Hepatocyte (in vitro differentiated cells): Measurements from ENCODE around the gene DDAH2. TPM values are rescaled to one million over a fixed set of nuclear protein-coding genes. Genes with fewer than 3 reads are reported as not detected.

Source experiments
- DNase-seq: peaks from one replicate; pipeline ENCODE4 v3.0.0-alpha.2; 2016; ENCODE audit warnings: low spot score
- H2AFZ ChIP-seq: fragments of 200-600 bp; sonication (generic); 2 replicates; pipeline ENCODE4 v1.6.0; 2016; ENCODE audit warnings: antibody characterized with exemption, mild to moderate bottlenecking
- H3K27ac ChIP-seq: fragments of 200-600 bp; sonication (generic); 2 replicates; pipeline ENCODE4 v1.5.1; 2016; ENCODE audit warnings: mild to moderate bottlenecking
- H3K27me3 ChIP-seq: fragments of 200-600 bp; sonication (generic); 2 replicates; pipeline ENCODE4 v1.6.1; 2016
- H3K36me3 ChIP-seq: fragments of 200-600 bp; sonication (generic); replicated peaks from 2 replicates; pipeline ENCODE4 v1.5.1; 2016; ENCODE audit warnings: low read depth; ENCODE audit not compliant: insufficient read depth
- H3K4me1 ChIP-seq: fragments of 200-600 bp; sonication (generic); 2 replicates; pipeline ENCODE4 v1.5.1; 2016; ENCODE audit warnings: mild to moderate bottlenecking, moderate library complexity; ENCODE audit not compliant: insufficient read depth
- H3K4me2 ChIP-seq: fragments of 200-600 bp; sonication (generic); 2 replicates; pipeline ENCODE4 v1.6.0; 2016
- H3K4me3 ChIP-seq: fragments of 200-600 bp; sonication (generic); 2 replicates; pipeline ENCODE4 v1.5.1; 2016; ENCODE audit warnings: mild to moderate bottlenecking
- H3K79me2 ChIP-seq: fragments of 200-600 bp; sonication (generic); 2 replicates; pipeline ENCODE4 v1.6.0; 2017; ENCODE audit warnings: mild to moderate bottlenecking
- H3K9me2 ChIP-seq: fragments of 200-600 bp; sonication (generic); replicated peaks from 2 replicates; pipeline ENCODE4 v1.6.0; 2017; ENCODE audit warnings: mild to moderate bottlenecking; ENCODE audit not compliant: insufficient read depth
- H3K9me3 ChIP-seq: fragments of 200-600 bp; sonication (generic); 2 replicates; pipeline ENCODE4 v1.5.1; 2016; ENCODE audit warnings: low read depth, mild to moderate bottlenecking
- H4K20me1 ChIP-seq: fragments of 200-600 bp; sonication (generic); 2 replicates; pipeline ENCODE4 v1.6.0; 2016; ENCODE audit warnings: mild to moderate bottlenecking; ENCODE audit not compliant: insufficient read depth, poor library complexity, severe bottlenecking
- EZH2 ChIP-seq: fragments of 200-600 bp; sonication (generic); IDR thresholded peaks from 2 replicates; pipeline ENCODE4 v1.6.1; 2016; ENCODE audit warnings: antibody characterized with exemption, mild to moderate bottlenecking, borderline replicate concordance
- EZH2phosphoT487 ChIP-seq: fragments of 200-600 bp; sonication (generic); IDR thresholded peaks from one replicate; pipeline ENCODE4 v1.6.1; 2018; ENCODE audit warnings: antibody characterized with exemption, mild to moderate bottlenecking, low read depth, moderate library complexity; ENCODE audit not compliant: unreplicated experiment, severe bottlenecking
- WGBS: methylation state at CpG from one replicate; pipeline ENCODE4 v1.1.6; 2016; ENCODE audit warnings: low lambda C conversion rate; ENCODE audit errors: missing lambda C conversion rate; 5-methylcytosine and 5-hydroxymethylcytosine counted together
- polyA plus RNA-seq: library from polyadenylated mRNA; unstranded; fragments of >200 nt; fragmentation: Nextera tagmentation; extraction: Ambion mirVana; gene quantifications from 2 replicates; pipeline ENCODE4 v1.2.1, GENCODE V29; 2016
- total RNA-seq: library from RNA; depleted of rRNA; stranded (reverse); fragments of >200 nt; gene quantifications from 2 replicates; pipeline ENCODE4 v1.2.3, GENCODE V29; 2014
- TF ChIP-seq, protein P1 (sequence below): fragments of 200-600 bp; sonication (generic); IDR thresholded peaks from 2 replicates; pipeline ENCODE4 v1.5.1; 2016; ENCODE audit warnings: antibody characterized with exemption, mild to moderate bottlenecking; ENCODE audit not compliant: poor library complexity

Gene DDAH2
- total and polyA plus RNA-seq, 2 experiments from 2014 or later: 93.8 to 157 TPM

DNA sequence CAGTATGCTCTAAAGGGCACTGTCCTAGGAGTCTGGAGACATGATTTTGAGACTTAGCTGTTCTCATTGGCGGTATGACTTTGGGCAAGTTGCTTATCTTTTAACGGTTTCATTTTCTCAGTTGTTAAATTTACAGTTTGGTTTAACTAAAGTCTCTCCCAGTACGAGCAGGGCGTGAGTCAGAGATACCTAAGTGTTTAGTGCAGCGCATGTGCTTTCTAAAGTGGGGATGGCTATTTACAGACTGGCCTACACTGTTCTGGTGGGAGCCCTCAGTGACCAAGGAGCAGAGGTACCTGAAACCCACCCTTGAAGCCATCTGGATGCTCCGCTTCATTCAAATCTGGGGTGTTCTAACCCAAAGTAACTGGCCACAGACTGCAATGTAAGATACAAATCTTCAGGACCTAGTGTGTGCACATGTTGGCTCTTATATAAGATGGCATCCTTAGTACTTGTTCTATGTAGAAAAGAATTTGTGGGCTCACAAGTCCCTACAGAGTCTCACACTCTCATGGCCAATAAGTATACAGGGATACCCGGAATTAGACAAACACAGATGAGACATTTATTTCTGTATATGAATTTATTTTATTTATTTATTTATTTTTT is 21.4 kb upstream of the DDAH2 start:
- no peaks in the 10 kb centered on the region for H3K9me3 ChIP-seq
- no peaks in the 10 kb centered on the region for H3K4me1 ChIP-seq
- no peaks in the 10 kb centered on the region for H3K27me3 ChIP-seq
- no peak overlapping the region for H3K4me2 ChIP-seq
- no peak for DNase-seq
- no peaks in the 10 kb centered on the region for H3K79me2 ChIP-seq
- H4K20me1 ChIP-seq: no peaks in the 10 kb centered on the region
- no peak for TF ChIP-seq EZH2phosphoT487
- TF ChIP-seq, protein P1, sequence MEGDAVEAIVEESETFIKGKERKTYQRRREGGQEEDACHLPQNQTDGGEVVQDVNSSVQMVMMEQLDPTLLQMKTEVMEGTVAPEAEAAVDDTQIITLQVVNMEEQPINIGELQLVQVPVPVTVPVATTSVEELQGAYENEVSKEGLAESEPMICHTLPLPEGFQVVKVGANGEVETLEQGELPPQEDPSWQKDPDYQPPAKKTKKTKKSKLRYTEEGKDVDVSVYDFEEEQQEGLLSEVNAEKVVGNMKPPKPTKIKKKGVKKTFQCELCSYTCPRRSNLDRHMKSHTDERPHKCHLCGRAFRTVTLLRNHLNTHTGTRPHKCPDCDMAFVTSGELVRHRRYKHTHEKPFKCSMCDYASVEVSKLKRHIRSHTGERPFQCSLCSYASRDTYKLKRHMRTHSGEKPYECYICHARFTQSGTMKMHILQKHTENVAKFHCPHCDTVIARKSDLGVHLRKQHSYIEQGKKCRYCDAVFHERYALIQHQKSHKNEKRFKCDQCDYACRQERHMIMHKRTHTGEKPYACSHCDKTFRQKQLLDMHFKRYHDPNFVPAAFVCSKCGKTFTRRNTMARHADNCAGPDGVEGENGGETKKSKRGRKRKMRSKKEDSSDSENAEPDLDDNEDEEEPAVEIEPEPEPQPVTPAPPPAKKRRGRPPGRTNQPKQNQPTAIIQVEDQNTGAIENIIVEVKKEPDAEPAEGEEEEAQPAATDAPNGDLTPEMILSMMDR: no peak
- no peaks in the 10 kb centered on the region for H3K36me3 ChIP-seq
- no peak overlapping the region for H3K27ac ChIP-seq
- H2AFZ ChIP-seq: no peak overlapping the region
- 79% methylated on average over 7 of the region's 7 CpGs for WGBS
- H3K9me2 ChIP-seq: no peaks in the 10 kb centered on the region
- no peak overlapping the region for H3K4me3 ChIP-seq

DNA sequence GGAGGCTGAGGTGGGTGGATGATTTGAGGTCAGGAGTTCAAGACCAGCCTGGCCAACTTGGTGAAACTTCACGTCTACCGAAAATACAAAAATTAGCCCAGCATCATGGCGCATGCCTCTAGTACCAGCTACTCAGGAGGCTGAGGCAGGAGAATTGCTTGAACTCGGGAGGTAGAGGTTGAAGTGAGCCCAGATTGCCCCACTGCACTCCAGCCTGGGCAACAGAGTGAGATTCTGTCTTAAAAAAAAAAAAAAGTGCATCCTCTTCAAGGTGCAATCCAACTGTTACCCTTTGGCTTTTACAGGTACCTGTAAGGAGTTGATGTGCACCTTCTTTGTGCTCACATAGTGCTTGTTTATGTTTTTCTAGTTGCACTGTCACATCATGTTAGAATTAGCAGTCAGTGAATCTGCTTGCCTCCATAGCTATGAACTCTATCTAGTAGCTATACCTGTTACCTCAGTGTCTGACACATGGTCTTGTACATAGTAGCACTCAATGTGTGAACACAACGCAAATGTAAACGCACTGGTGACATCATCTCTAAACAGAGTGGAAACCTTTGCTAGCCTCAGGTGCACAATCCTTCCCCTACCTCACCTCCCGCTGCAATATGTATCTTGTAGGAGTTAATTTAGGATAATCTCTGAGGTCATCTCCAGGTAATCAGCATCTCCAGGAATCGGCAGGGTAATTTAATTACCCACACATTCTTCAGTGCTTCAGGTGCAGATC is 20.4 kb upstream of the DDAH2 start:
- no peaks in the 10 kb centered on the region for H3K9me3 ChIP-seq
- no peaks in the 10 kb centered on the region for H3K36me3 ChIP-seq
- H4K20me1 ChIP-seq: no peaks in the 10 kb centered on the region
- no peaks in the 10 kb centered on the region for H3K9me2 ChIP-seq
- H3K27me3 ChIP-seq: no peaks in the 10 kb centered on the region
- whole genome bisulfite sequencing: 82% methylated on average over 8 of the region's 8 CpGs
- TF ChIP-seq EZH2phosphoT487: no peak
- no peak for TF ChIP-seq EZH2
- TF ChIP-seq, protein P1: no peak
- peak; percentile 25 for DNase-seq
- H2AFZ ChIP-seq: no peak overlapping the region
- H3K4me3 ChIP-seq: no peak overlapping the region
- no peak overlapping the region for H3K27ac ChIP-seq
- no peaks in the 10 kb centered on the region for H3K4me1 ChIP-seq
- no peaks in the 10 kb centered on the region for H3K79me2 ChIP-seq
- no peak overlapping the region for H3K4me2 ChIP-seq

DNA sequence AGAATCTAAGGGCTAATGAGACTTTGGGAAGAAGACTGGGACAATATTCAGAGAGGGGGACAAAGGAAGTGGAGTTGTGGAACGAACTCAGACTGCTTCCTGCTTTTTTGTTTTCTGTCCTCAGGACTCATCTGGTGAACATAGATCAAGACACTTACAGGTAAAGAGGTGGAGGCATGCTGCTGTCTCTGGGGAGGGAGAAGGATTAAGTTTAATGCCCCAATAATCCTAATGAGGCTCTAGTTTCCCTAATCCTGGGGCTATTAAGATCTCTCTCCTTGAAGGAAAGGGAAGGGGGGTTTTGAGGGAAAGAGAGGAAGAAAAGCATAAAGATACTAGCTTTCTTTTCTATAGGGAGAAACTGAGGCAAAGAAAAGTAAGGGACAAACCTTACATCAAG is 15.3 kb upstream of the DDAH2 start:
- no peaks in the 10 kb centered on the region for H4K20me1 ChIP-seq
- H3K9me3 ChIP-seq: no peaks in the 10 kb centered on the region
- peaks cover 6% of the 10 kb centered on the region for H3K4me1 ChIP-seq
- no peak for DNase-seq
- TF ChIP-seq, protein P1: no peak
- TF ChIP-seq EZH2 (no peak), EZH2phosphoT487 (no peak)
- no peak overlapping the region for H3K27ac ChIP-seq
- no peaks in the 10 kb centered on the region for H3K27me3 ChIP-seq
- H3K36me3 ChIP-seq: no peaks in the 10 kb centered on the region
- no peaks in the 10 kb centered on the region for H3K79me2 ChIP-seq
- no peak overlapping the region for H2AFZ ChIP-seq
- WGBS: 42% methylated on average over 1 of the region's 1 CpG
- H3K4me3 ChIP-seq: no peak overlapping the region
- no peak overlapping the region for H3K4me2 ChIP-seq
- no peaks in the 10 kb centered on the region for H3K9me2 ChIP-seq
